ENCODE measurements around the gene FOXA1. TPM values are rescaled to one million over a fixed set of nuclear protein-coding genes. Genes with fewer than 3 reads are reported as not detected.

The FOXA1 gene
- total RNA-seq, 4 donors from 2014 or later, result 27.7 to 34.4 (median 29.1) TPM

DNA sequence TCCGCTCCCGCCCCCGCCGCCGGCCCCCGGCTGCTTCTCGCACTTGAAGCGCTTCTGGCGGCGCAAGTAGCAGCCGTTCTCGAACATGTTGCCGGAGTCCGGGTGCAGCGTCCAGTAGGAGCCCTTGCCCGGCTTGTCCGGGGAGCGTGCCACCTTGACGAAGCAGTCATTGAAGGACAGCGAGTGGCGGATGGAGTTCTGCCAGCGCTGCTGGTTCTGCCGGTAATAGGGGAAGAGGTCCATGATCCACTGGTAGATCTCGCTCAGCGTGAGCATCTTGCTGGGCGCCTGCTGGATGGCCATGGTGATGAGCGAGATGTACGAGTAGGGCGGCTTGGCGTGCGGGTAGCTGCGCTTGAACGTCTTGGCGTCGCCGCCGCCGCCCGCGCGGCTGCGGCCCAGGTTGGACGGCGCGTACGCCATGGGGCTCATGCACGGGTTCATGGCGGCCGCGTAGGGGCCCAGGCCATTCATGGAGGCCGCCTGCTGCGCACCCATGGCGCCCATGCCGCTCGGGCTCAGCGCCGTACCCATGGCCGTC lies 3.0 kb downstream of the FOXA1 start:
- no peak for DNase-seq
- TF ChIP-seq, protein P1, sequence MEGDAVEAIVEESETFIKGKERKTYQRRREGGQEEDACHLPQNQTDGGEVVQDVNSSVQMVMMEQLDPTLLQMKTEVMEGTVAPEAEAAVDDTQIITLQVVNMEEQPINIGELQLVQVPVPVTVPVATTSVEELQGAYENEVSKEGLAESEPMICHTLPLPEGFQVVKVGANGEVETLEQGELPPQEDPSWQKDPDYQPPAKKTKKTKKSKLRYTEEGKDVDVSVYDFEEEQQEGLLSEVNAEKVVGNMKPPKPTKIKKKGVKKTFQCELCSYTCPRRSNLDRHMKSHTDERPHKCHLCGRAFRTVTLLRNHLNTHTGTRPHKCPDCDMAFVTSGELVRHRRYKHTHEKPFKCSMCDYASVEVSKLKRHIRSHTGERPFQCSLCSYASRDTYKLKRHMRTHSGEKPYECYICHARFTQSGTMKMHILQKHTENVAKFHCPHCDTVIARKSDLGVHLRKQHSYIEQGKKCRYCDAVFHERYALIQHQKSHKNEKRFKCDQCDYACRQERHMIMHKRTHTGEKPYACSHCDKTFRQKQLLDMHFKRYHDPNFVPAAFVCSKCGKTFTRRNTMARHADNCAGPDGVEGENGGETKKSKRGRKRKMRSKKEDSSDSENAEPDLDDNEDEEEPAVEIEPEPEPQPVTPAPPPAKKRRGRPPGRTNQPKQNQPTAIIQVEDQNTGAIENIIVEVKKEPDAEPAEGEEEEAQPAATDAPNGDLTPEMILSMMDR (IDR thresholded peaks at IDR 0.05), result no peak
- Histone ChIP-seq H3K4me1 (peaks cover 6 to 61% (median 15%) of the 10 kb centered on the region in 3 donors), H3K36me3 (no peaks in the 10 kb centered on the region), H3K9me3 (no peaks in the 10 kb centered on the region), H3K27ac (peak overlapping the region; percentile 79 to 95 (median 90)), H3K4me3 (peak overlapping the region; percentile 58 to 72 (median 62)), H3K27me3 (peaks cover 0 to 99% (median 18%) of the 10 kb centered on the region in 4 donors)
- whole genome bisulfite sequencing, 2 donors, result 0% methylated on average over 1 of the region's 58 CpGs; no CpG with 5 or more reads in 1 of the 2 donors
- intact Hi-C loops (cut with DNase I), result loop anchor here (5.0 kb wide), 1 partner anchor 345 kb away; no protein-coding TSS in a partner anchor

GRCh38 chr14:37591311-37591940 lies 3.6 kb downstream of the FOXA1 start:
- intact Hi-C loops (cut with DNase I), result loop anchor here (5.0 kb wide), 1 partner anchor 344 kb away; no protein-coding TSS in a partner anchor
- peaks cover 6 to 61% (median 15%) of the 10 kb centered on the region in 3 donors for H3K4me1 ChIP-seq
- H3K27me3 ChIP-seq, result peaks cover 0 to 99% (median 17%) of the 10 kb centered on the region in 4 donors
- no peak for DNase-seq
- H3K4me3 ChIP-seq, result peak overlapping the region; percentile 58 to 72 (median 62)
- H3K27ac ChIP-seq, result peak overlapping the region; percentile 79 to 95 (median 90)
- H3K36me3 ChIP-seq, result no peaks in the 10 kb centered on the region
- H3K9me3 ChIP-seq, result no peaks in the 10 kb centered on the region
- WGBS, 2 donors, result 0 to 5% methylated on average over 4 to 10 of the region's 45 CpGs
- no peak for TF ChIP-seq POLR2A (IDR thresholded peaks at IDR 0.05)
- TF ChIP-seq, protein P1 (IDR thresholded peaks at IDR 0.05), result peak in 3 of 6 experiments; percentile 14 to 57 (median 20)

DNA sequence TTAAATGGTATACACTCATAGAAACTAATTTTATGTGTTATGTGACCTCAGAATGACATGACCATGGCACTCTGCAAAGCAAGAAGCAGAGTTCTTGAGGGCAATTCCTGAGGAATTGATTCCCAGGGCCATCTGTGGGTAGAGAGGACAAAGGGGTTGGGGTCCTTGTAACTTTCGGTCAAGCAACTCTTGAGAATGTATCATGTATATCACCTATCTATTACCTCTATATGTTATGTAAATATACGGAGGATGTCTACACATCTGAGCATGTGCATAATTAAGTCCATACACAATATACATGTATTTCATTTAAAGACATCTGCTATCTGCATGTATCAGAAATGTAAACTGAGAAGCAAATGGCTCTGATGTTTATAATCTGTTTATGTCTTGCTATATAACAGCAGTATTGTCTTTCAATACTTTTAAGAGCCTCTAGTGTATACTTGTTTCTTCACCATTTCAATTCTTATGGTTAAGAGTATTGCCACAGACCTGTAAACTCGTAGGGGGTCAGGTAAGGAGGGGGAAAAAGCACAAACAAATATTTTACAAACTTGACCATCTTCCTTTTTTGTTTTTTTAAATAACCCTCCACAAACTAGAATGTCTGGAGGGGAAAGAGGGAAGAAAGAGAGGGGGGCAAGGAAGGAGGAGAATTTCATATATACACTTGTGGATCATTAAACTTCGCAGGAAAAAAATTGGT lies 4.5 kb downstream of the FOXA1 start:
- Histone ChIP-seq H3K27ac (peak overlapping the region; percentile 79 to 95 (median 90)), H3K36me3 (no peaks in the 10 kb centered on the region), H3K4me3 (peak overlapping the region; percentile 58 to 72 (median 62)), H3K4me1 (peaks cover 0 to 61% (median 9%) of the 10 kb centered on the region in 3 donors), H3K27me3 (peaks cover 0 to 99% (median 15%) of the 10 kb centered on the region in 4 donors), H3K9me3 (no peaks in the 10 kb centered on the region)
- intact Hi-C loops (cut with DNase I), result loop anchor here (5.0 kb wide), 1 partner anchor 343 kb away; no protein-coding TSS in a partner anchor
- DNase-seq, result no peak
- 10 to 14% methylated on average over 4 of the region's 4 CpGs for WGBS, 2 donors
- TF ChIP-seq, protein P1 (IDR thresholded peaks at IDR 0.05), result no peak
- no peak for TF ChIP-seq POLR2A (IDR thresholded peaks at IDR 0.05)

DNA sequence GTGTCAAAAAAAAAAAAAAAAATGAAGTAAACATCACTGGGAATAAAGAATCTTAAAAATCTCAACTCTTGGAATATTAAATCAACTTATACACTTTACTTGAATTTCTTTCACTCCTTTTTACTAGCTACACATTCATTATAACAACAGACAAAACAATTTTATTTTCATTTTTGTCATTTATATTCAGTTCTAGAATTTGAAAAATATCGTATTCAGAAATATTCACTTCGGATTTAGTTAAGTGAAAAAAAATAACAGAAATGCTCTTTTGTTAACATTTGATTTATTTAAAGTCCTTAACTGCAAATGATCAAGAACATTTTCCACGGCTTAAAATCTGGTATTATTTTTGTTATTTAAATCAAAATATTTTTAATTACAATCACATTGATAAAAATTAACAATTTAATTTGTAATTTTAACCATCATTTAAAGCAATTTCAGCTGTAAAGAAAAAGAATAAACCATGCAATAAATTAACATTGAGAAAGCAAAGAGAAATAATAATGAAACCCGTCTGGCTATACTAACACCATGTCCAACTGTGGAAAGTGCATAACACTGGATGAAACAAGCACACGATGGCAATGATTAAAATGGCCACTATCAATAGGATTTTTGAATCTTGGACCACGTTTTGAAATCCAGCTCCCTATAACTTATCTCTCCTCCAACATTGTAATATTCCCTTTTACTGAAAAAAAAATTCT lies 5.2 kb downstream of the FOXA1 start:
- 9 to 11% methylated on average over 6 of the region's 6 CpGs for WGBS, 2 donors
- TF ChIP-seq, protein P1 (IDR thresholded peaks at IDR 0.05), result no peak
- Histone ChIP-seq H3K27ac (peak overlapping the region; percentile 79 to 95 (median 90)), H3K36me3 (no peaks in the 10 kb centered on the region), H3K4me1 (peaks cover 4 to 63% (median 5%) of the 10 kb centered on the region in 3 donors), H3K27me3 (peaks cover 0 to 100% (median 19%) of the 10 kb centered on the region in 4 donors), H3K9me3 (no peaks in the 10 kb centered on the region), H3K4me3 (peak overlapping the region; percentile 58 to 72 (median 62))
- DNase-seq, result no peak
- intact Hi-C loops (cut with DNase I), result loop anchor here (5.0 kb wide), 1 partner anchor 343 kb away; no protein-coding TSS in a partner anchor
